Body of pancreas (tissue), 4 donors: ENCODE data around the gene PABPN1.

Experiments
- CTCF ChIP-seq, 7 experiments: fragments of 450-650 bp in 4 of 7; fragments of 200-600 bp in 3 of 7; sonication (generic) in 3 of 7; IDR thresholded peaks; one replicate each; pipeline ENCODE4 v1.5.1; 2016 to 2019; ENCODE audit warnings: antibody characterized with exemption in 7 of 7
- POLR2A ChIP-seq, 3 donors: fragments of 450-650 bp; IDR thresholded peaks; one replicate each; pipeline ENCODE4 v1.6.1; 2016; ENCODE audit warnings: antibody characterized with exemption in 3 of 3, mild to moderate bottlenecking in 2 of 3

- TF ChIP-seq POLR2A (IDR thresholded peaks at IDR 0.05) (no peak), CTCF (IDR thresholded peaks at IDR 0.05) (no peak)
These were observed 13.3 kb upstream of the PABPN1 start for GRCh38 chr14:23307687-23308644.
